Calu3 (cell line): ENCODE data around the gene SPHKAP. TPM values are rescaled to one million over a fixed set of nuclear protein-coding genes. Genes with fewer than 3 reads are reported as not detected.

ENCODE experiments used
- BruUV-seq: library from RNA; stranded (reverse); fragments of 400-500 nt; replicated peaks from 2 replicates; lab custom pipeline; 2021; lab: Mats Ljungman, UMichigan
- CTCF ChIA-PET: fragments of 300-600 bp; sonication (Branson Sonifier 250); formaldehyde crosslinking; loops from one replicate; lab custom pipeline; 2022; ENCODE audit warnings: antibody characterized with exemption; lab: Charles Lee
- DNase-seq: peaks from one replicate; pipeline ENCODE4 v3.0.0; 2022
- H3K27ac Mint-ChIP-seq: one replicate; pipeline ENCODE4 v1.8.0; 2022; ENCODE audit warnings: mixed read lengths; ENCODE audit not compliant: unreplicated experiment
- H3K27me3 Mint-ChIP-seq: one replicate; pipeline ENCODE4 v1.8.0; 2022; ENCODE audit warnings: mixed read lengths; ENCODE audit not compliant: unreplicated experiment
- H3K36me3 Mint-ChIP-seq: one replicate; pipeline ENCODE4 v1.8.0; 2022; ENCODE audit warnings: mild to moderate bottlenecking, moderate library complexity, mixed read lengths; ENCODE audit not compliant: insufficient read depth, unreplicated experiment
- H3K4me1 Mint-ChIP-seq: one replicate; pipeline ENCODE4 v1.8.0; 2022; ENCODE audit warnings: mild to moderate bottlenecking, low read depth, mixed read lengths; ENCODE audit not compliant: unreplicated experiment
- H3K4me3 Mint-ChIP-seq: one replicate; pipeline ENCODE4 v1.8.0; 2022; ENCODE audit warnings: mild to moderate bottlenecking, low read depth, moderate library complexity, mixed read lengths; ENCODE audit not compliant: unreplicated experiment
- H3K9me3 Mint-ChIP-seq: one replicate; pipeline ENCODE4 v1.8.0; 2022; ENCODE audit warnings: low read depth, mixed read lengths; ENCODE audit not compliant: unreplicated experiment
- intact Hi-C: fragments of 100-400 bp; cut with micrococcal nuclease; formaldehyde crosslinking; loops from one replicate; pipeline ENCODE4 v1.10.0; 2022; ENCODE audit not compliant: unreplicated experiment
- total RNA-seq: library from RNA; stranded (reverse); gene quantifications from 2 replicates; pipeline ENCODE4 v1.2.3, GENCODE V29; 2022
- TF ChIP-seq, protein P1 (sequence below): fragments of 200-600 bp; IDR thresholded peaks from one replicate; pipeline ENCODE4 v1.8.0; 2022; ENCODE audit warnings: antibody characterized with exemption; ENCODE audit not compliant: unreplicated experiment

The SPHKAP gene
- total RNA-seq, 1 experiment from 2014 or later, result not detected

DNA sequence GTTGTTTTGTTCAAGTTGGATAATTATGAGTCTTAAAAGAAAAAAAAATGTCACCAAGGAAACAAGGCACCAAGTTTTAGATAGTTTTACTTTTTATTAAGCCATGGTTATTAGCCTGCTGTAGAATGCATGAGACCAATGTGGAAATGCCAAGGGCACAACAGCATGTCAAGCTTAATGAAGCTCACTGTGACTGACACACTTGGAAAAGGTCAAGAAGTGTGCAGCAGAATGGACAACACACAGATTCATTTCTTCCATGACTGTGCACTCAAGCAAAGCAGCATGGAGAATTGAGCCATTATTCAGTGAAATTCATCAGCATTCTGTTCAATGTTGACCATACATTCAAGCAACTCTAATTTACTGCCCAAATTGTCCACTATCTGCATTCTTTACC, 23.6 kb downstream of the SPHKAP start:
- no peak overlapping the region for H3K4me3 Mint-ChIP-seq
- H3K27me3 Mint-ChIP-seq, result no peaks in the 10 kb centered on the region
- H3K9me3 Mint-ChIP-seq, result peaks cover 18% of the 10 kb centered on the region
- BruUV-seq, result no TSS peak
- TF ChIP-seq, protein P1, sequence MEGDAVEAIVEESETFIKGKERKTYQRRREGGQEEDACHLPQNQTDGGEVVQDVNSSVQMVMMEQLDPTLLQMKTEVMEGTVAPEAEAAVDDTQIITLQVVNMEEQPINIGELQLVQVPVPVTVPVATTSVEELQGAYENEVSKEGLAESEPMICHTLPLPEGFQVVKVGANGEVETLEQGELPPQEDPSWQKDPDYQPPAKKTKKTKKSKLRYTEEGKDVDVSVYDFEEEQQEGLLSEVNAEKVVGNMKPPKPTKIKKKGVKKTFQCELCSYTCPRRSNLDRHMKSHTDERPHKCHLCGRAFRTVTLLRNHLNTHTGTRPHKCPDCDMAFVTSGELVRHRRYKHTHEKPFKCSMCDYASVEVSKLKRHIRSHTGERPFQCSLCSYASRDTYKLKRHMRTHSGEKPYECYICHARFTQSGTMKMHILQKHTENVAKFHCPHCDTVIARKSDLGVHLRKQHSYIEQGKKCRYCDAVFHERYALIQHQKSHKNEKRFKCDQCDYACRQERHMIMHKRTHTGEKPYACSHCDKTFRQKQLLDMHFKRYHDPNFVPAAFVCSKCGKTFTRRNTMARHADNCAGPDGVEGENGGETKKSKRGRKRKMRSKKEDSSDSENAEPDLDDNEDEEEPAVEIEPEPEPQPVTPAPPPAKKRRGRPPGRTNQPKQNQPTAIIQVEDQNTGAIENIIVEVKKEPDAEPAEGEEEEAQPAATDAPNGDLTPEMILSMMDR, result no peak
- no peaks in the 10 kb centered on the region for H3K36me3 Mint-ChIP-seq
- no peak for DNase-seq
- no peak overlapping the region for H3K27ac Mint-ChIP-seq
- intact Hi-C loops, result no loop called here
- no peaks in the 10 kb centered on the region for H3K4me1 Mint-ChIP-seq
- CTCF ChIA-PET, result no interaction called here

DNA sequence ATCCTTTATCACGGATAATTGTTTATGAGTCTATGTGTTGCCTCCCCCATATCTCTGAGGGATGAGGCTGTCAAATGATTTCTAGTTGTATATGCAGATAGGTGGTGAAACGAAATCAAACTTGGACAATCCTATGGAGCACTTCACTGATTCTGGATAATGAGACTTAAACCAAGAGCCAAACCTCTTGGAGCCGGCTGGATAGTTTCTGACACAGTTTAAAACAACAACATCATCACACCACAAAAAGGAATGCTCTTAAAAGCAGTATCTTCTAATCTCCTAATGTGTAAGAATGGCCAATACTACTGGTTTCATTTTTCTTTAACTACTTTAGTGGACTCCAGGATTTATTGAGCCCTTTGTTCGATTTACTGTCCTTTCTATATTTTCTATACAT, 36.5 kb downstream of the SPHKAP start:
- intact Hi-C loops, result no loop called here
- CTCF ChIA-PET, result no interaction called here
- H3K4me1 Mint-ChIP-seq, result peaks cover 9% of the 10 kb centered on the region
- DNase-seq, result no peak
- TF ChIP-seq, protein P1, result no peak
- H3K27me3 Mint-ChIP-seq, result no peaks in the 10 kb centered on the region
- H3K36me3 Mint-ChIP-seq, result no peaks in the 10 kb centered on the region
- H3K4me3 Mint-ChIP-seq, result no peak overlapping the region
- BruUV-seq, result no TSS peak
- H3K27ac Mint-ChIP-seq, result no peak overlapping the region
- no peaks in the 10 kb centered on the region for H3K9me3 Mint-ChIP-seq

DNA sequence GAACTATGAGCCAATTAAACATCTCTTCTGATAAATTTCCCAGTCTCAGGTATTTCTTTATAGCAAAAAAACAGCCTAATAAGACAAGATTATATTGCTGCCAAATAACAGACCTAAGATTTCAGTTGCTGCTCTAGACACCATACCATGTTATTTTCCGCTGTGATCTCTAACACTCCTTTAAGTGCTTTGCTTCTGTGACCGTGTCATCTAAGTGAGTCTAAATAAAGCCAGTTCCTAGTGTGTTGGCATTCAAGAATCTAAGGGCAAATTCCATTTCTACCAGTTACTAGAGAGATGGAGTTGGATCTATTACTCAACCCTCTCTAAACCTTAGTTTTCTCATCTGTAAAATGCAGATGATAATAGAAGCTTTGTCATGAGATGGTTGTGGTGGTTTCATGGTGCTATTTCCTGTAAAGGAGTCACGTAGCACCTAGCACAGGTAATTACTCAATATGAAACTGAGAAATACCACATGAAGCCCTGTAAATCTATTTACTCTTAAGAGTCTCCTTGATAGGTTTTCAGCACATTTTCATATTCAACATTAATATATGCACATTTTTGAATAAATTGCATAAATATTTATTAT, 40.5 kb downstream of the SPHKAP start:
- H3K36me3 Mint-ChIP-seq, result no peaks in the 10 kb centered on the region
- TF ChIP-seq, protein P1, result no peak
- CTCF ChIA-PET, result no interaction called here
- H3K9me3 Mint-ChIP-seq, result no peaks in the 10 kb centered on the region
- no peak overlapping the region for H3K27ac Mint-ChIP-seq
- DNase-seq, result no peak
- no peak overlapping the region for H3K4me3 Mint-ChIP-seq
- no peaks in the 10 kb centered on the region for H3K27me3 Mint-ChIP-seq
- H3K4me1 Mint-ChIP-seq, result peaks cover 9% of the 10 kb centered on the region
- intact Hi-C loops, result no loop called here
- no TSS peak for BruUV-seq

DNA sequence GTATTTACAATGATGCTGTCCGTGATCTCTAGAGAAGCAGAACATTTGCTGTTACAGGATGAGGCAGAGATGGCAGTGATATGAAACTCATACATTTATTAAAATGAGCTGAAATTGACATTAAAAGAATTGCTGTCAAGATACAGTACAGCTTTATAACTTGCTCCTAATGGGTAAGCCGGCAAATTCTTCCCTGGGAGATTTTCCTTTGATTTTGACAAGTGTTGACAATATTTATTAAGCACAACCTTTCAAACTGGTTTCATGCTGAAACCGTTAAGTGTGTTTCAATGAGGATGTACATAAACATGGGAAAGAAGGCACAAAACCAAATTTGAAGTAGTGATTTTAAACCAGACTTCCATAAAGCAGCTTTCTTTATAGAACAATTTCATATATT, 45.5 kb downstream of the SPHKAP start:
- Mint-ChIP-seq H3K9me3 (no peaks in the 10 kb centered on the region), H3K36me3 (no peaks in the 10 kb centered on the region), H3K27me3 (no peaks in the 10 kb centered on the region), H3K4me3 (no peak overlapping the region), H3K27ac (no peak overlapping the region), H3K4me1 (peaks cover 7% of the 10 kb centered on the region)
- DNase-seq, result no peak
- no TSS peak for BruUV-seq
- CTCF ChIA-PET, result no interaction called here
- TF ChIP-seq, protein P1, result no peak
- intact Hi-C loops, result no loop called here
